ENCODE measurements around the gene MYO7A. TPM values are rescaled to one million over a fixed set of nuclear protein-coding genes. Genes with fewer than 3 reads are reported as not detected.

Gene MYO7A
- total RNA-seq, 1 donor from 2014 or later: 23.2 TPM

DNA sequence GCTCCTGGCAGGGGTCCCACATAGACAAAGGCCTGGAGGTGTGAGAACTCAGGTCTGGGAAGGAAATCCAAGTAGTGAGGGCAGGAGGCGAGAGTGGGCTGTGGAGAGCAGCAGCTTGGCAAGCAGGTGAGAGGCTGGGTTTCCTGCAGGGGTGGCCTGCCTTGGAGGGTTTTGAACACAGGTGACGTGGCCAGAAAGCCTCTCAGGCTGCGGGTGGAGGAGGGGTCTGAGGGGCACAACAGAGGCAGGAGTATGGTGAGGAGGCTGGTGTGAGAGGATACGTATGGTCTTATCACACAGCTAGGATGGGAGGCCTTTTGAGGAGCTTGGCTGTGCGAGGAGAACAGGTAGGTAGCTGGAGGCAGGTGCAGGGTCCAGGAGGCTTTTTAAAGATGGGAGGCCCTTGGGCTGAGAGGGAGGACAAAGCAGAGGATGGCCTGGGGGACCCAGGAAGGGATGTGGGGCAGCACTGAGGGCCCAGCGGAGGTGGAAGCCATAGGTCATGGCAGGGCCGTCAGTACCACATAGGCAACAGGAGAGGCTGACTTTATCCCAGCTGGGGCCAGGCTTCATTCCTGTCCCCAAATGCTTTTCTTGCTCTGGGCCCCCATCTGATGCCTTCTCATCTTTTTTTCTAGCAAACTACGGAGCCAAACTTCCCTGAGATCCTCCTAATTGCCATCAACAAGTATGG, 84.4 kb downstream of the MYO7A start:
- DNase-seq (ENCODE audit: low spot score): peak; percentile 85

DNA sequence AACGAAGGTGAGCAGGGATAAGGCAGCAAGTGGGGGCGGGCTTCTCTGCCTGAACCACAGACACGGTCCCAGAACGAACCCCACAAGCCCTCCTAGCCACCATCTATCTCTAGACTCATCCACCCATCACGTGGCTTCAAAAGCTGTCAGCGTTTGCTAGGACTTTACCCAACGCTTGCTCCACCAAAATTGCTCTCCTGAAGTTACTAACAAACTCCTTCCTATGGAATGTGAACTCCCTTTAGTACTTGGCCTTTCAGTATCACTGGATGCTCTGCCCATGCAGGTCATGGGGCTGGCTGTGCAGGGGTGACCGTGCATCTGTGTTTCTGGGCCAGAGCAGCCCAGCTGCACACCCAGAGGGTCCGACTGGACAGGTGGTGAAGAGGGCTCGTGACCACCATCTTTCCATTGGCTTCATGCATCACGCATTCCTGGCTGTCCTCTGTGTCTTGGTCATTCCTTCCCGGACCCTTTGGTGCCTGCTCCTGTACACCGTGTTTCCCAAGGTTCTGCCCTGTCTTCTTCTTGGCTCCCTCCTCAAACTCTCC, 85.1 kb downstream of the MYO7A start:
- DNase-seq (ENCODE audit: low spot score): peak; percentile 59

DNA sequence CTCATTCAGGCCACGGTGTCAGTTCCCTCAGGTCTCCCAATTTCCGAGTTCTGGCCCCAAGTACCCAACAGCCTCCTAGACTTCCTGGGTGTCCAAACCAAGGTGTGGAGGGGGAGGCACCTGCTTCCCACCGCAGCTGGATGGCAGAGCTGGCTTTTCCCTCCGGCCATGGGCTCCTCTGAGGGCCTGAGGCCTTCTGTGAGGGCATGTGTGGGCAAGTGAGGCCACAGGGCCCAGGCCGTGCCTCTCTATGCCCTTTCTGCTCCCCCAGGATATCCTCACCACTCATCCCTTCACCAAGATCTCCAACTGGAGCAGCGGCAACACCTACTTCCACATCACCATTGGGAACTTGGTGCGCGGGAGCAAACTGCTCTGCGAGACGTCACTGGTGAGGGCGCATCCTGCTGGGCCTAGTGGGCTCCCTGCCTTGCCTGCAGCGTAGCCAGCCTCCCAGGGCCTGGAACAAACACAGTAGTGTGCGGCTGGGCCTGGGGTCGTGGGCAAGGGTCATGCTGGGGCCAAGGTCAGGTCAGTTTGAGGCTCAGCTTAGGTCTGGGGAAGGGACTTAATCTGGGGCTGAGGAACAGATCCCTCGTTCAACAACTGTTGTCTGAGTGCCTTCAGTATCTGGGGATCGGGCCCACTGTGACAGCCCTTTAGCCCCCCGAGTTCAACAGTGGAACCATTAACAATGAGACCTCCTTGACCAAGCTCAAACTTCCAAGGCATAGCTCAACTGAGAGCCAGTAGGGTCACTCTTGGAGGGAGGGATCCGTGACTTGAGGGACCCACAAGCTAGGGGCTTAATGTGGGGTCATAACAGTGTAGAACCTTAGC, 85.8 kb downstream of the MYO7A start:
- DNase-seq (ENCODE audit: low spot score): peak; percentile 73

DNA sequence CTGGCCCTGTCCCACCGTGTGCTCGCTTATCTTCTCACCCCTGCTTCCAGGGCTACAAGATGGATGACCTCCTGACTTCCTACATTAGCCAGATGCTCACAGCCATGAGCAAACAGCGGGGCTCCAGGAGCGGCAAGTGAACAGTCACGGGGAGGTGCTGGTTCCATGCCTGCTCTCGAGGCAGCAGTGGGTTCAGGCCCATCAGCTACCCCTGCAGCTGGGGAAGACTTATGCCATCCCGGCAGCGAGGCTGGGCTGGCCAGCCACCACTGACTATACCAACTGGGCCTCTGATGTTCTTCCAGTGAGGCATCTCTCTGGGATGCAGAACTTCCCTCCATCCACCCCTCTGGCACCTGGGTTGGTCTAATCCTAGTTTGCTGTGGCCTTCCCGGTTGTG, 86.5 kb downstream of the MYO7A start:
- no peak for DNase-seq (ENCODE audit: low spot score)

DNA sequence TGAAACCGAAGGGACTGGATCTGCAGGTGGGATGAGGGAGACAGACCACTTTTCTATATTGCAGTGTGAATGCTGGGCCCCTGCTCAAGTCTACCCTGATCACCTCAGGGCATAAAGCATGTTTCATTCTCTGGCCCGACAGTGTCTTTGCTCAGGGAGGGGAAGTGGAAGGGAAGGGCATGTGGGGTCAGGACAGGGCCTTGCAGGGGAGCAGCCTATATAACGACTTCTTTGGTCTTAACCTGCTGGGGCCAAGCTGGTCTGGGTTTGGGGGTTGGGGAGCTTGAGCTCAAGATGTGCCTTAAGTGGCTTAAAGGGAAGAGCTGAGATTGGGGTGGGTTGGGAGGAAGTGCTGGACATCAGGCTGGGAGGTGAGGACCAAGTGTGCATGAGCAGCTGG, 87.1 kb downstream of the MYO7A start:
- no peak for DNase-seq (ENCODE audit: low spot score)

DNA sequence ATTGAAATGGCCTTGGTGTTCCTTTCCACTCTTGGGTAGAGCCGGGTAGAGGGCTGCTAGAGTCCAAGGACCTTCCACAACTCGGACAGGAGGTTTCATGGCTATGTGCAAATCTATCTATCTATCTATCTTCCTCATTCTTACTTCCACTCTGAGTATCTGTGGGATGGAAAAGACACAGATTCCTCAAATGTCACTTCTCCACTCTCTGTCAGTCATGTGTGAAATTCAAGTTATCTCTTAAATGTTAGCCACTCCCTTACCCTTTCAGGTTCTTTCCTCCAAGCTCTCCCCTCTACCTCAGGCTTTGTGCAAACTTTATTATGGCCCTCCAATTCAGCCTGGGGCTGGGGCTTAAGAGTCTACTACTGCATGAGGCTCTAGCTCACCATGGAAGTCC, 89.1 kb downstream of the MYO7A start:
- no peak for DNase-seq (ENCODE audit: low spot score)

DNA sequence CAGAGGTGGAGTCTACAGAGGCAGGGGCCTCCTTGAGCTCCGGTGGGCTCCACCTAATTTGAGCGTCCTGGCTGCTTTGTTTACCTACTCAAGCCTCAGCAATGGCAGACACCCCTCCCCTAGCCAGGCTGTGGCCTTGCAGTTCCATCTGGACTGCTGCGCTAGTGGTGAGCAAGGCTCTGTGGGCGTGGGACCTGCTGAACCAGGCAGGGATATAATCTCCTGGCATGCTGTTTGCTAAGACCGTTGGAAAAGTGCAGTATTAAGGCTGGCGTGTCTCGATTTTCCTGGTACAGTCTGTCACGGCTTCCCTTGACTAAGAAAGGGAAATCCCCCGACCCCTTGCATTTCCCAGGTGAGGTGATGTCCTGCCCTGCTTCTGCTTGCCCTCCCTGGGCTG, 95.8 kb downstream of the MYO7A start:
- no peak for DNase-seq (ENCODE audit: low spot score)

DNA sequence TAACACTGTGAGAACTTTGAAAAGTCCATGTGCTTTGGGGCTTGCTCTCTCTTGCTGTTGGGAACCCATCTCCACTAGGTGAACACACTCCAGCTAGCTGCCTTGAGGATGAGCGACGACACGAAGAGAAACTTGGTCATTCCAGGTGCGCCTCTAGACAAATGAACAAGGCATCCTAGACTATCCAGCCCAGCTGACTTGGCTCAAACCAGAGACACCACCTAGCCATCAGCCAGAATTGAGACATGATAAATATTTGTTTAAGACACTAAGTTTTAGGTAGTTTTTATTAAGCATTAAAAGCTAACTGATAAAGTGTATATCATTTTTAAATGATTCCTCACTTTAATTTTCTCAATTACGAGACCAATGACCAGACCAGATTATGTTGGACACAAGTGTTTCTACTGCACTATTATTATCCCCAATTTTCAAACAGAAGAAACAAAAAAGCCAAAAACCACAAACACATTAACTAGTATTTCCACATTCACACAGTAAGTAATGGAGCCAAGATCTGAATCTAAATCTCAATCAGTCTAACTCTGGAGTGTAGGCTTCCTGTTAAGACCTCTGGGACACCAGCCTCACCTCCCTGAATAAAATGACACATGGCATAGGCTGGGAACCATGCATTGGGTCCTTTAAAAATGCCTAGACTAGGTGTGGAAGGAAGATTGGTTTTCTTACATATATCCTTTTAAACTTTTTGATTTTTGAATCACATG, 103.0 kb downstream of the MYO7A start:
- no peak for DNase-seq (ENCODE audit: low spot score)

DNA sequence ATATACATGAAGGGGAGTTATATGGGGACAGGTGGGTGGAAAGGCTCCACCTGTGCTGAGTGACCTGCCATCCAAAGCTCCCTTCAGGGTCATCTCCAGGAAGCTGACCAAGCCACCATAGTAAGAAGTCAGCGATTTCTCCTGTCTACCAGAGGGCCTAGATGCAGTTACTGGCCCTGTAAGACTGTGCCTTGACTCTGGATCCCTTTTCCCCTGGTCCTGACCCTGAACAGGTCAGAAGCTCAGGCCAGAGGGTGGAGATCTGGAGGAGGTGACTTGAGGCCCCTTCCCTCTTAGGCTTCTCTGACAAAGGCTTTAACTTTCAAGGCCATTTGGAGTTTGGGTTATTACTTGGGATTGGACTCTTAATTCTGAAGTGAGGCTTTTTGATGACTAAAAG, 103.8 kb downstream of the MYO7A start:
- DNase-seq (ENCODE audit: low spot score): no peak

DNA sequence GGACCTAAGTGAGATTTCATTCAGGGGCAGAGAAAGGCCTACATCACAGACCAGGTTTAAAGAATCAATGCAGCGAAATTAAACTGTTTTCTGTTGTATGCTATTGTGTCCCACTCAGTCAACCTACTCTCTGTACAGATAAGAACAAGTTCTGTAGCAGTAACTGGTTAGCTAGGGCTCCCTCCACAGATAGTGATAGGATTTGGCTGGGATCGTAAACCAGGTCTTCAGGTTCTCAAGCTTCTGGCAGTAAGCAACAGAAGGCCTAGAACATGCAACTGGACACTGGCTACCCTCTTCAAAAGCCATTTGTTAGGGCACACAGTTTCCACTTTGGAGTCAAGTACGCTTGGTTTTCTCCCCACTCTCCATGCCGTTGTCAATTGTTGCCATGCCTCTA, 104.2 kb downstream of the MYO7A start:
- DNase-seq (ENCODE audit: low spot score): no peak

DNA sequence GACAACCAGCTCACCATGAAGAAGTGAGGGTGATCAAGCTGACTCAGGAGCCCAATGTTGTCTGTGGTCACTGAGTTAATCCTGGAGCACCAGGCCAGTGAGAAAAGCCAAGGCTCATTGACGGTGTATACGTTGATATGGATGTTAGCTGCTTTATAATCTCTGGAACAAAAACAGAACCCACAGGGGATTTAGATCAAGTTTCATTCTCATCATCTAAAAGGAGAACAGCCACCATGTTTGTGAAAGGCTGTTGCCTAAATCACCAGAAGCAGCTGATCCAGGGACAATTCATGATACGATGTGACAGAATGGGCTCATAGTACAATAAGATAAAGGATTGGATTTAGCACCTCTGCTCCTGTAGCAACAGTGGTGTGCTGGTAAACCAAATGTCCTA, 105.0 kb downstream of the MYO7A start:
- no peak for DNase-seq (ENCODE audit: low spot score)

DNA sequence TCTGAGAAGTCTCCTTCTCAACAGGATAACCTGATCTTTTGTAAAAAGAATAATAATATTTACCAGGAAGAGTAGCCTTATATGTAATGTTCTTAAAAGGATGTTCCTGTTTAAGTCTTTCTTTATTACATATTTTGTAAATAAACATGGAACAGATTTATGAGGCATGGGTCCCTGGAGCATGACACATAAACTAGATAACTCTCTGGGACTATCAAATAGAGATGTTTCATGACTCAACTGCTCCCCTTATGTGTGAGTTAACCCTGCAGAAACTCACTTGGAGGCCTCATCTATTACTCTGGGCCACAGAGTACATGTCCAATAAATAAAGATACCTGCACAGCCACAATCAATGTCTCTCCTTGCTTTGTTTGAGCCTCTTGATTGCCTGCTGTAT, 108.9 kb downstream of the MYO7A start:
- DNase-seq (ENCODE audit: low spot score): no peak

DNA sequence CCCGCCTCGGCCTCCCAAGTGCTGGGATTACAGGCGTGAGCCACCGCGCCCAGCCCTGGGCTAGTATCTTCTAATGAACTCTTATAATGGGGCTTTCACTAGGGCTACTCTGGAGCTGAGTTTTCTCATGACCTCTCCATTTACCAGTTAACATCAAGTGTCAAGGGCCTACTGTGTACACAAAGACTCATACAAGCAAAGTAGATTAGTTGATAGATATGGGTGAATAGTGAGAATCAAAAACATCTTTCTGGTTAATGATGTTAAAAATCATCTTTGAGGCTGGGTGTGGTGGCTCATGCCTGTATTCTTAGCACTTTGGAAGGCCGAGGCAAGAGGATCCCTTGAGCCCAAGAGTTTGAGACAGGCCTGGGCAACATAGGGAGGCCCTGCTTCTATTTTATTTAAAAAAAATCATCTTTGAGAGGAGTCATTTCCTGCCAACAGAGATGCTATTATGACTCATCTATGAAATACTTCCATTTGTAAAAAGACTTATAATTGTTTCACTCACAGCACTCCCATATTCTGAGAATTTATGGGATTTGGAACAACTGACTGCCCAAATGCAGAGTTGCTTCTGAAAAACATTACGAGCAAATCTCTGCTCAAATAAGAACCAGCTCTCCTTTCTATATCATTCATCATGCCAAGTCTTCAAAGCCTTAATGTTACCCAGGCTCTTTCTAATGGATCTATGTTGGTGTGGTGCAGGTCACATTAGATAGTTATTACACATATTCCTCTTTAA, 116.4 kb downstream of the MYO7A start:
- DNase-seq (ENCODE audit: low spot score): no peak

DNA sequence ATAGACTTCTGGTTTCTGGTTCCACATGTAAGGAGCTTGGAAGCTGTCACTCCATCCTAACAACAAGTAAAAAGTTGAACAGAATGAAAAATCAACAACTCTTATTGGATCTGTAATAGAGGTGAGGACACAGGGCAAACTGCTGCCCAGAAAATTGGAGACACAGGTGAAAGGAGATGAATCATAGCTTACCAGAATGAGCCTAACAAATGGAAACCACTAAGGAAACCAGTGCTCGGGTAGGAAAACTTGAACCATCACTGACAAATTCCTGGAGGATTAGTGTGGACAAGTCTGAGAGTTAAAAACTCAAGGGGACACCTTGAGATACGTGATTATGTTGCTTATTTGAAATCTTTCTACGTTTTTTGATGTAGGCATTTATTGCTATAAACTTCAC, 121.4 kb downstream of the MYO7A start:
- no peak for DNase-seq (ENCODE audit: low spot score)

DNA sequence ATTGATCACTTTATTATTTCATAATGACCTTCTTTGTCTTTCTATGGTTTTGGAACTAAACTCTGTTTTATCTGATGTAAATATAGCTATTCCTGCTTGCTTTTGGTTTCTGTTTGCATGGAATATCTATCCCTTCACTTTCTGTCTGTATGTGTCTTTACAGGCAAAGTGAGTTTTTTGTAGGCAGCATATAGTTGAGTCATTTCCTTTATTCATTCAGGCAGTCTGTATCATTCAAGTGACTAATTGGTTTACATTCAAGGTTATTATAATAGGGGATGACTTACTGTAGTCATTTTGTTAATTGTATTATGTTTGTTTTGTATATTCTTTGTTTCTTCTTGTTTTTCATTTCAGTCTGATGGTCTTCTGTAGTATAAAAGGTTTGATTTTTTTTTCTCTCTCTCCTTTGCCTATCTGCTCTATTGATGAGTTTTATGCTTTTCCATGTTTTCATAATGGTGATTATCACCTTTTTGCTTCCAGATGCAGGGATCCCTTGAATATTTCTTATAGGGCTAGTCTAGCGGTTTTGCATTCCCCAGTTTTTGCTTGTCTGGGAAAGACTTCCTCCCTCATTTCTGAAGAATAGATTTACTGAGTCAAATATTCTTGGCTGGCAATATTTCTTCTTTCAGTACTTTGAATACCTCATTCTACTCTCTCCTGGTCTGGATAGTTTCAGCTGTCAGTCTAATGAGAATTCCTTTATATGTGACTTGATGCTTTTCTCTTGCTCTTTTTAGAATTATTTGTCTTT, 123.0 kb downstream of the MYO7A start:
- DNase-seq (ENCODE audit: low spot score): no peak

DNA sequence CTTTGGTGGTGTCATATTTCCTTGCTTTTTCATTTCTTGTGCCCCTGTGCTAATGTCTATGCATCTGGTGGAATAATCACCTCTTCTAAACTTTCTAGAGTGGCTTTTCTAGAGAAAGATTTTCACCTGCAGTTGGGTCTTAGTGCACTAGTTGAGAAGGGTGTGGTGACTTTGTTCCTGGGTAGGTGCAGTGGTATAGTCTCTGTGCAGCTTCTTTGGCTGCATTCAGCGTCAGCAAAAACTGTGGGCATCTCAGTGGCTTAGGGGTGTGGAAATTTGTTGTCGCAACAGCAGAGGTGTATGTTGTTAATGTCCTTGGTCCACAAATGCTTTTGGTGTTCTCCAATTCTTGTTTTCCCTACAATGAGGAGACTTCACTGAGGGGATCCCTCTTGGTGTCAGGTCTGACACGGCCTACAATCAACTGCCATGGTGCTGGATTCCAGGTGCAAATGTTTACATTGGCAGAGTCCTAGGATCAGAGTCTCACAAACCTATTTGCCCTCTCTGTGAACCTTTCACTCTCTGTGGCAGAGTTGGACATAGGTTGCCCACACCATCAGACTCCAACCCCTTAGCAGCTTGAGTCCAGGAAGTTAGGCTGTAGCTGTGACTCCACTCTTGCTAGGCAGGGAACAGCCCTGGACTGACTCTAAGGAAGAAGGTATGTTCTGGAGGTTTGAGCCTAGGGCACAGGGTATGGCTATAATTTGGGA, 124.7 kb downstream of the MYO7A start:
- no peak for DNase-seq (ENCODE audit: low spot score)

DNA sequence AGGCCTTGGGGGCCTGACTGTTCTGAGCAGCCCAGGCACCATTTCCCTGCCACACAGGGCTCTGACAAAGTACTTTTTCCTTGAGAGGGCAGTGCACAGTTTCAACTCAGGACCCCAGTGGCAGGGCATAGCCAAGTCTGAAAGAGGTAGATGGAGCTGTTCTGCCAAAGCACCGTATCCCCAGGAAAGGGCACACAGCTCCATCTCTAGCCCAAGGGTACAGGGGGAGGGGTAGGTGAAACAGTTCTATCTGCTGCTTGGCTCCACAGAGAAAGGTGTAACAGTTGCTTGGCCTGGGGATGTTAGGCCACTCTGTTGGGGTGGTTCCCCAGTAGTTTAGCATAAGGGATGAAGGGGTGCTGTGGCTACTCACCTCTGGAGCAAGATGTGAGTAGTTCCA, 125.6 kb downstream of the MYO7A start:
- no peak for DNase-seq (ENCODE audit: low spot score)

DNA sequence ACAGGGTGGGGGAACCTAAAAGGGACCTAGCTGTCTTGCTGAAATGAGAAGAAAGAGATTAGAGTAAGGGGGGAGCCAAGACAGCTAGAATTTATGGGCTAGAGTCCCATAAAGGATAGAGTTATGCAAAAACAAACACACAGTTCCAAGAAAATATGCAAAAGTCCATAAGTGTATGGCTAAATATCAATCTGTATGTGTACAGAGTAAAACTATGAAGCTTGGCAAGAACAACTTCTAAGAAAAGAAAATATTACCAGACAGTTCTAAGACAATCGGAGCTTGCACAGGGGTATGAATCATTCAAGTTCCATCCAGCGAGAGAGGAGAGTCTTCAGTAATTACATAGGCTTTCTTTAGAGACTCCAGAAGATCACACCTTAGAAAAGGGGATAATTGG, 131.6 kb downstream of the MYO7A start:
- DNase-seq (ENCODE audit: low spot score): no peak

DNA sequence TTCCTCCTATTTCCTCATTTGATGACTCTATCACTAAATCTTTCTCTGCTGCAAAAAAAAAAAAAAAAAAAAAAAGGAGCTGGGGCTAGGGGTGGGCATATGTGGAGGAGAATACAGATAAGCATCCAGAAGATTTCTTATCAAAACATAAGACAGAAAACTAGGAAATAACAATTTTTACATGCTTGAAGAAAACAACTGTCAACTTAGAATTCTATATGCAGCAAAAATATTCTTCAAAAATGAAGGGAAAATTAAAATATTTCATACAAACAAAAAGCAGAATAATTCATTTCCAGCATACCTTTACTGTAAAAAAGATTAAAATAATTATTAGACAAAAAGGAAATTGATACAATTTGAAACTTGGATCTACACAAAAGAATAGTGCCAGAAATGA, 134.8 kb downstream of the MYO7A start:
- no peak for DNase-seq (ENCODE audit: low spot score)

Measured in mesenteric fat pad (tissue), 1 donor.